ENCODE data around the gene MYOZ1.

GRCh38 chr10:73609116-73609515, 32.2 kb downstream of the MYOZ1 start:
- TF ChIP-seq CTCF (IDR thresholded peaks at IDR 0.05), result no peak
- TF ChIP-seq POLR2A (IDR thresholded peaks at IDR 0.05), result no peak
- TF ChIP-seq EP300 (IDR thresholded peaks at IDR 0.05), result no peak

Measured in stomach (tissue), 4 donors.